CD4-positive, CD25-positive, alpha-beta regulatory T cell (primary cell): ENCODE measurements around the gene GTF3C2. TPM values are rescaled to one million over a fixed set of nuclear protein-coding genes. Genes with fewer than 3 reads are reported as not detected.
A peak's percentile ranks its signal among the peaks of the same experiment; 100 is the strongest.

Experiments
- ATAC-seq, 2 donors: fragments of 150-1000 bp; cut with Tn5 transposase; one replicate each; pipeline ENCODE4 v1.10.0; 2021; ENCODE audit warnings: low read depth in 2 of 2, moderate number of reproducible peaks in 2 of 2, moderate library complexity in 1 of 2
- DNase-seq, 3 donors: peaks; one replicate each; pipeline versions ENCODE4 v3.0.0 to v3.0.0-alpha.2; 2012 to 2022; ENCODE audit warnings: mixed read lengths in 1 of 3
- H3K27ac ChIP-seq: one replicate; pipeline ENCODE4 v1.7.0; 2013; ENCODE audit warnings: mild to moderate bottlenecking, low read length; ENCODE audit not compliant: insufficient read depth, poor library complexity, severe bottlenecking
- H3K27me3 ChIP-seq: one replicate; pipeline ENCODE4 v1.7.0; 2013; ENCODE audit warnings: low read length; ENCODE audit not compliant: control insufficient read depth, insufficient read depth
- H3K36me3 ChIP-seq: one replicate; pipeline ENCODE4 v1.7.0; 2013; ENCODE audit warnings: mild to moderate bottlenecking, low read length, moderate library complexity; ENCODE audit not compliant: control insufficient read depth, insufficient read depth
- H3K4me1 ChIP-seq: 2 replicates; pipeline ENCODE4 v1.7.0; 2013; ENCODE audit warnings: mild to moderate bottlenecking, low read length; ENCODE audit not compliant: insufficient read depth, control insufficient read depth, poor library complexity, severe bottlenecking
- H3K4me3 ChIP-seq: one replicate; pipeline ENCODE4 v1.7.0; 2013; ENCODE audit warnings: low read depth, mild to moderate bottlenecking, low read length, moderate library complexity
- H3K9me3 ChIP-seq, 2 experiments: 1 replicate in 1 of 2; 2 replicates in 1 of 2; pipeline ENCODE4 v1.7.0; 2013; ENCODE audit warnings: low read length in 2 of 2, mild to moderate bottlenecking in 1 of 2, moderate library complexity in 1 of 2; ENCODE audit not compliant: control insufficient read depth in 2 of 2
- H3K27ac Mint-ChIP-seq, 3 donors: one replicate each; pipeline ENCODE4 v1.8.0; 2020 to 2022; ENCODE audit warnings: mild to moderate bottlenecking in 3 of 3, mixed read lengths in 3 of 3, moderate library complexity in 2 of 3
- H3K27me3 Mint-ChIP-seq: one replicate; pipeline ENCODE4 v1.8.0; 2022; ENCODE audit warnings: mild to moderate bottlenecking, mixed read lengths
- H3K36me3 Mint-ChIP-seq: one replicate; pipeline ENCODE4 v1.8.0; 2020; ENCODE audit warnings: mixed read lengths
- H3K4me1 Mint-ChIP-seq, 4 donors: one replicate each; pipeline ENCODE4 v1.8.0; 2020 to 2022; ENCODE audit warnings: mixed read lengths in 4 of 4, mild to moderate bottlenecking in 1 of 4
- H3K4me3 Mint-ChIP-seq, 4 donors: one replicate each; pipeline ENCODE4 v1.8.0; 2020 to 2022; ENCODE audit warnings: mild to moderate bottlenecking in 4 of 4, mixed read lengths in 4 of 4, moderate library complexity in 3 of 4
- H3K9me3 Mint-ChIP-seq, 7 donors: one replicate each; pipeline ENCODE4 v1.8.0; 2020 to 2022; ENCODE audit warnings: mixed read lengths in 7 of 7, mild to moderate bottlenecking in 3 of 7, moderate library complexity in 2 of 7
- polyA plus RNA-seq, 4 donors: library from polyadenylated mRNA; unstranded; fragments of 300-500 nt; fragmentation: Illumina TruSeq; gene quantifications; one replicate each; pipeline ENCODE4 v1.2.3, GENCODE V29; 2021
- total RNA-seq: library from RNA; stranded (reverse); gene quantifications from one replicate; pipeline ENCODE4 v1.2.3, GENCODE V29; 2022

The GTF3C2 gene
- total and polyA plus RNA-seq, 5 donors from 2014 or later, result 27.5 to 52.8 (median 35.6) TPM

DNA sequence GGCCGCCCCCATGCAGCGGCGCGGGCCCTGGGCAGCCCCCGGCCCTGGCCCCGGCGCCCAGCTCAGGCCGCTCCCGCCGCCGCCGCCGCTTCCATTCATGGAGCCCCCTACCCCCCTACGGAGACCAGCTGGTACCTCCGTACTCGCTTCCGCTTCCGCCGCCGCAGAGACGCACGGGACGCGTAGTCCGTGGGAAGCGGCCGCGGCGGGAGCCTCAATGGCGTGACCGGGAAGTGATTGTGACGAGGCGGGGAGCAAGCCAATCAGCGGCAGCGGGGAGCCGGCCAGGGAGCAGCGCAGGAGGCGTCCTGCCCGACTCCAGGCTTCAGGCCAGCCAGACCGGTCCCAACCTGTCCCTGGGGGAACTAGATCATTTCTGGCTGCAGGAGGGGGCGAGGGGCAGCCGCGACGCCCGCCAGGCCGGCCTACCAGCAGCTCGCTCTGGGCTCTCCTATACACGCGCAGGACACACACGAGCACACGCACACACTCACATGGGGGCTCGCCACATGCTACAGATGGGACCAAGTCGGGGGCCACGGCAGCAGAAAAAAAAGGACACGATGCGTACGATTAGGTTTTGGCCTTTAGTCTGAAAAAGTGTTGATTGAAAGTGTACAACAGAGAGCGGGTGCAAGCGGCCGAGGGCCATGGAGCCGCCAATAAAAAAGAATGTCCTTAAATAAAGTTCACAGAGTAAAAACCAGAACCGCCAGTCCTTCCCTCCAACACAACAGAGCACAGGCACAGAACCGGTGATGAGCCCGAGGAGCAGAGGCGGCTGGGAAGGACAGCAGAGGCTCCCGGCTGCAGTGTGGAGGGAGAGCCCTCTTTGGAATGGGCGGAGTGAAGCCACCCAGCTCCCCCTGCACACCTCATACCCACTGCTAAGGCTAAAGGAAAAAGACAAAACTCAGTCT lies 24.3 kb upstream of the GTF3C2 start, which contains the start of gene ZNF513:
Gene ZNF513, minus strand, starts transcription at position 109 of the 920 bp plus-strand sequence. CDS start 208 bp downstream, outside the sequence.
- peaks cover 11 to 30% (median 23%) of the 10 kb centered on the region in 4 donors for H3K4me1 Mint-ChIP-seq
- H3K9me3 ChIP-seq, result no peaks in the 10 kb centered on the region
- peak within 1 kb of the TSS; percentile 90 to 97 (median 93) for H3K27ac Mint-ChIP-seq
- peak; percentile 82 to 94 (median 85) for DNase-seq
- no peaks in the 10 kb centered on the region for H3K9me3 Mint-ChIP-seq
- H3K27ac ChIP-seq, result peak within 1 kb of the TSS; percentile 88
- peak within 1 kb of the TSS; percentile 87 to 95 (median 92) for H3K4me3 Mint-ChIP-seq
- H3K36me3 Mint-ChIP-seq, result peaks cover 34% of the 10 kb centered on the region
- no peaks in the 10 kb centered on the region for H3K27me3 ChIP-seq
- H3K27me3 Mint-ChIP-seq, result no peaks in the 10 kb centered on the region
- H3K4me3 ChIP-seq, result peak within 1 kb of the TSS; percentile 67
- ATAC-seq, result peak; percentile 92 to 95
- H3K36me3 ChIP-seq, result peaks cover 64% of the 10 kb centered on the region
- peaks cover 21% of the 10 kb centered on the region for H3K4me1 ChIP-seq

DNA sequence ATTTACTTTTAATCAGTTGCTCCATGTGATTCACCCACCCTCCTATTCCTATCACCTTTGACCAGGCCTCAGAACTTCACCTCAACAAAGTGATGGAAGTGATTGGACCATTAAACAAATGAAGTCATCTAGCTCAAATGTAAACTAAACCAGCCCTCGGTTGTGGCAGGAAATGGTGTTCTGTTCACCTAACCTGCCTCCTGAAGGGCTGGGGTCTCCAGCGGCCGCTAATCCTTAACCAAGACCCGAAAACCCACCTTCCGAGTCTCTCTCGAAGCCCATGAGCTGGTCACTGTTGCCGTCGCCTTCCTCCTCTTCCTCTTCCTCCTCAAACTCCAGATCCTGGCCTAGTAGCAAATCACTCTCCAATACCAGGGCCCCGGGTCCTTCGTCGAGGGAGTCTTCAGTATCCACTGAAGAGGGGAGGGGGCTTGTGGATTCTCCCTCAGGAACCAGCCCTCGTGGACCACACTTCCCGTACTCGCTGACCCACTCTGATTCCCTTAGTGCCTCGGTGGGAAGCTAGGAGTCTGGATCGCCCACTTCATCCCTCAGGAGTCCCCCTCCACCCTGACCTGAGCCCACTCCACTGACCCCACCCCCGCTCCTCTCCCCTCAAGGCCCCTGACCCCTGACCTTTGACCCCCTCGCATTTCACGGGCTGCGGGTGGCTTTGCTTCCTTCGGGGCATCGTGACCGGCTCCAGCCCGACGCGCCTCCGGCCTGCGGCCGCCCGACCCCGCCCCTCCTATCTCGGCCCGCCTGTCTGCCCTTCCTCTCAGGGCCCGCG lies 23.5 kb upstream of the GTF3C2 start:
- H3K27me3 ChIP-seq, result no peaks in the 10 kb centered on the region
- H3K4me1 ChIP-seq, result peaks cover 21% of the 10 kb centered on the region
- no peaks in the 10 kb centered on the region for H3K27me3 Mint-ChIP-seq
- H3K27ac ChIP-seq, result peak overlapping the region; percentile 88
- H3K4me3 ChIP-seq, result peak overlapping the region; percentile 67
- peak overlapping the region; percentile 88 to 97 (median 93) for H3K27ac Mint-ChIP-seq
- peaks cover 7 to 27% (median 22%) of the 10 kb centered on the region in 4 donors for H3K4me1 Mint-ChIP-seq
- peaks cover 27% of the 10 kb centered on the region for H3K36me3 Mint-ChIP-seq
- H3K4me3 Mint-ChIP-seq, result peak overlapping the region; percentile 87 to 93 (median 92)
- H3K9me3 ChIP-seq, result no peaks in the 10 kb centered on the region
- DNase-seq (peak; percentile 27 to 69 (median 49)), ATAC-seq (no peak)
- no peaks in the 10 kb centered on the region for H3K9me3 Mint-ChIP-seq
- peaks cover 64% of the 10 kb centered on the region for H3K36me3 ChIP-seq

DNA sequence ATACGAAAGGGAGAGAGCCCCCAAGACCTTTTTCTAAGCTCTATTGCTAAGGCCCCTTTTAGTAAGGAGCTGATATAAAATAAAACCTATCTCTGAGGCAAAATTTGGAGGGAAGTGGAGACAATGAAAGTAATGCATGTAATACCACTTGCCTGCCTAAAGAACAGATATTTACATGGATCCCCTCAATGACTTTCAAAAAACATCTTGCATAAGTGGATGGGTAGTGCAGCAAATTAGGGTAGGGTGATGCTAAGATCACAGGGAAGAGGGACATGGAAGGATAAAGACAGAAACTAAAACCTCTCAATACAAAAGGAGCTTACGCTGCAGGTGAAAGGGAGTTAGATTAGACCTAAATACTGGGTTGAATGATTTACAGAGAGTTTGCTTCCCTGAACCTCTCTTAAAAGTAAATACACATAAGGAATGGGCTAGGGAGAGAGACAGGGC lies 22.8 kb upstream of the GTF3C2 start:
- H3K4me1 ChIP-seq, result peaks cover 21% of the 10 kb centered on the region
- H3K36me3 ChIP-seq, result peaks cover 64% of the 10 kb centered on the region
- ATAC-seq (no peak), DNase-seq (no peak)
- no peaks in the 10 kb centered on the region for H3K27me3 ChIP-seq
- peaks cover 7 to 32% (median 26%) of the 10 kb centered on the region in 4 donors for H3K4me1 Mint-ChIP-seq
- H3K4me3 ChIP-seq, result peak overlapping the region; percentile 67
- H3K27ac ChIP-seq, result peak overlapping the region; percentile 88
- no peaks in the 10 kb centered on the region for H3K27me3 Mint-ChIP-seq
- H3K27ac Mint-ChIP-seq, result peak overlapping the region; percentile 88 to 97 (median 93)
- peaks cover 29% of the 10 kb centered on the region for H3K36me3 Mint-ChIP-seq
- peak overlapping the region; percentile 87 to 93 (median 92) for H3K4me3 Mint-ChIP-seq
- H3K9me3 ChIP-seq, result no peaks in the 10 kb centered on the region
- H3K9me3 Mint-ChIP-seq, result no peaks in the 10 kb centered on the region

DNA sequence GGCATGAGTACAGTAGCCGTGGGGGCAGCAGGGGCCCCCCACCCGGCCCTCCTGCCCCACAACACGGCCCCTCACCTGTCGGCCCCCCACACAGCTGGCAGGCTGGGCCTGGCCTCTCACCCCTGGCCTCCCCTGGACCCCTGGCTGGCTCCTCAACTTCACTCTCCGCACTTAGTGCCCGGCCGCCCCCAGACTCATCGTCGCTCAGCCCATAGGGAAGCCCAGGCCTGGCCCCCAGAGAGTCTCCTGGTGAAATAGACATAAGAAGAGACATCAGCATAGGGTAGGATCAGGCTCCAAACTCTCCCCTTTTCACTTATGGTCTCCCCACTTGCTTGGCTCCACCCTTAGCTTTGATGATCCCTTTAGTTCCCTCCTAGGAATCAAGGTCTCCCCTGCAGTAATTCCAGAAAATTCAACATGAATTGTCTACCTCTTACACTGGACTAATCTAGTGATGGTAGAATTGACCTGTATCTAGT lies 22.3 kb upstream of the GTF3C2 start:
- Histone ChIP-seq H3K36me3 (peaks cover 63% of the 10 kb centered on the region), H3K4me3 (no peak overlapping the region), H3K27me3 (no peaks in the 10 kb centered on the region), H3K9me3 (no peaks in the 10 kb centered on the region), H3K4me1 (peaks cover 21% of the 10 kb centered on the region), H3K27ac (peak overlapping the region; percentile 88)
- no peaks in the 10 kb centered on the region for H3K27me3 Mint-ChIP-seq
- H3K4me1 Mint-ChIP-seq, result peaks cover 7 to 34% (median 26%) of the 10 kb centered on the region in 4 donors
- peak overlapping the region; percentile 87 to 93 (median 92) for H3K4me3 Mint-ChIP-seq
- H3K36me3 Mint-ChIP-seq, result peaks cover 23% of the 10 kb centered on the region
- H3K27ac Mint-ChIP-seq, result peak overlapping the region; percentile 56 to 93 (median 88)
- no peaks in the 10 kb centered on the region for H3K9me3 Mint-ChIP-seq
- ATAC-seq (no peak), DNase-seq (no peak)

DNA sequence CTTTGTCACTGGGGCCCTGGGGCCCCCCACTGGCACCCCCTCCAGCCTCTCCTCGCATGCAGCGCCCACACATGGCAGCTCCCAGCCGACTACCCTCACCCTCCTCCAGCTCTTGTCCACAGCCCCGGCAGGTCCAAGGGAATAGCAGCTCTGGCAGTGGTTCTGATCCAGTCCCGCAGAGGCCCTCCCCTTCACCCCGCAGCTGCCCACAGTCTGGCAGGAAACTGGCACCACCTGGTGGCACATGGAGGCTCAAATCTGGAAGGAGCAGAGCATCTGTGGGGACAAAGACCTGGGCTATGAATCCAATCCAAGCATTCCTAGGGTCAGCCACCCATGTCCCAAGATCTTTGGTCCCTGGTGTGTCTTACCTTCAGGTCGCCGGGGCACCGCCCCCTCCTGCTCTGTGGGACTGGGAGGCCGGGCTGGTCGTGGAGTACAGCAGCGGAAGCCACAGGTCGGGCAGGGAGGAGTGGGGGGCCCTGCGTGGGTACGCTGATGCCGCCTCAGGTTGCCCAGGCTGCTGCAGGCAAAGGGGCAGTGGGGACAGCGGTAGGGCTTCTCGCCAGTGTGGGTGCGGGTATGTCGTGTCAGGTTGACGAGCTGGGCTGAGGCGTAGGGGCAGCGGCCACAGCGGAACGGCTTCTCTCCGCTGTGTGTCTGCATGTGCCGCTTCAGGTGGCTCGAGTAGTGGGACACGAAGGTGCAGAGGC lies 21.7 kb upstream of the GTF3C2 start:
- DNase-seq (no peak), ATAC-seq (no peak)
- no peaks in the 10 kb centered on the region for H3K9me3 Mint-ChIP-seq
- H3K4me1 Mint-ChIP-seq, result peaks cover 7 to 39% (median 28%) of the 10 kb centered on the region in 4 donors
- H3K36me3 Mint-ChIP-seq, result peaks cover 18% of the 10 kb centered on the region
- Histone ChIP-seq H3K27me3 (no peaks in the 10 kb centered on the region), H3K4me1 (peaks cover 21% of the 10 kb centered on the region), H3K4me3 (no peak overlapping the region), H3K9me3 (no peaks in the 10 kb centered on the region), H3K27ac (no peak overlapping the region), H3K36me3 (peaks cover 61% of the 10 kb centered on the region)
- no peaks in the 10 kb centered on the region for H3K27me3 Mint-ChIP-seq
- H3K27ac Mint-ChIP-seq, result no peak overlapping the region
- H3K4me3 Mint-ChIP-seq, result peak overlapping the region in 3 of 4 donors; percentile 24 to 87 (median 61)

DNA sequence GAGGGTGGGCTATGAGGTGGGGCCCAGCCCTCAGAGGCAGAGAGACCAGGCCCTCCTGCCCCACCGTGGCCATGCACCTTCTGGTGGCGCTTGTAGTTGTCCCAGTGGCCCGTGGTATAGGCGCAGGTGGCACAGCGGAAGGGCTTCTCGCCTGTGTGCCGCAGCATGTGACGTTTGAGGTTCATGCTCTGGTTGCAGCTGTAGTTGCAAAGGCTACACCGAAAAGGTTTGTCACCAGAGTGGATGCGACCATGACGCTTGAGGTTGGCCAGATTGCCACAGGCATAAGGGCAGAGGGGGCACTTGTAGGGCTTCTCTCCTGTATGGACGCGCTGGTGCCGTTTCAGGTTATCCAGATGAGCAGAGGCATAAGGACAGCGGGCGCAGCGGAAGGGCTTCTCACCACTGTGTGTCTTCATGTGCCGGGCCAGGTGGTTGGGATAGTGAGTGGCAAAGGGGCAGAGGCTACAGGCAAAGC lies 21.1 kb upstream of the GTF3C2 start:
- Mint-ChIP-seq H3K9me3 (no peaks in the 10 kb centered on the region), H3K4me1 (peaks cover 7 to 44% (median 33%) of the 10 kb centered on the region in 4 donors), H3K36me3 (peaks cover 21% of the 10 kb centered on the region), H3K27me3 (no peaks in the 10 kb centered on the region), H3K27ac (peak overlapping the region in 1 of 3 donors; percentile 43), H3K4me3 (peak overlapping the region in 3 of 4 donors; percentile 35 to 87 (median 41))
- H3K27ac ChIP-seq, result no peak overlapping the region
- H3K36me3 ChIP-seq, result peaks cover 58% of the 10 kb centered on the region
- peaks cover 22% of the 10 kb centered on the region for H3K4me1 ChIP-seq
- DNase-seq (no peak), ATAC-seq (no peak)
- H3K27me3 ChIP-seq, result no peaks in the 10 kb centered on the region
- no peak overlapping the region for H3K4me3 ChIP-seq
- H3K9me3 ChIP-seq, result no peaks in the 10 kb centered on the region
